Adrenal gland (tissue), 12 donors: ENCODE measurements around the gene DPP8. TPM values are rescaled to one million over a fixed set of nuclear protein-coding genes. Genes with fewer than 3 reads are reported as not detected.

Source experiments
- DNase-seq, 7 donors: peaks; one replicate each; pipeline ENCODE4 v3.0.0-alpha.2; 2019 to 2020
- H3K27ac ChIP-seq, 5 donors: fragments of 200-600 bp; sonication (generic) in 4 of 5; 1 replicate in 3 of 5; 2 replicates in 2 of 5; pipeline versions ENCODE4 v1.5.1 to v1.8.0; 2016 to 2020; ENCODE audit warnings: mild to moderate bottlenecking in 1 of 5
- H3K27me3 ChIP-seq: fragments of 200-600 bp; 2 replicates; pipeline ENCODE4 v1.8.0; 2021
- H3K36me3 ChIP-seq, 2 donors: fragments of 200-600 bp; replicated peaks in 1 of 2; 1 replicate in 1 of 2; 2 replicates in 1 of 2; pipeline versions ENCODE4 v1.5.1 to v1.8.0; 2018 to 2022
- H3K4me1 ChIP-seq, 2 donors: fragments of 200-600 bp; replicated peaks in 1 of 2; 1 replicate in 1 of 2; 2 replicates in 1 of 2; pipeline versions ENCODE4 v1.5.1 to v1.8.0; 2018 to 2021
- H3K4me3 ChIP-seq, 4 donors: fragments of 200-600 bp; sonication (generic) in 3 of 4; one replicate each; pipeline ENCODE4 v1.5.1; 2016 to 2018
- H3K9me3 ChIP-seq, 3 donors: fragments of 200-600 bp; sonication (generic) in 1 of 3; replicated peaks in 1 of 3; 1 replicate in 2 of 3; 2 replicates in 1 of 3; pipeline versions ENCODE4 v1.5.1 to v1.8.0; 2016 to 2021
- CTCF ChIP-seq, 6 experiments: fragments of 450-650 bp in 4 of 6; fragments of 200-600 bp in 2 of 6; sonication (generic) in 1 of 6; IDR thresholded peaks; 1 replicate in 5 of 6; 2 replicates in 1 of 6; pipeline versions ENCODE4 v1.5.1 to v1.8.0; 2016 to 2021; ENCODE audit warnings: antibody characterized with exemption in 6 of 6, mild to moderate bottlenecking in 2 of 6, moderate library complexity in 1 of 6
- POLR2A ChIP-seq, 2 donors: fragments of 450-650 bp; IDR thresholded peaks; one replicate each; pipeline ENCODE4 v1.6.1; 2017; ENCODE audit warnings: antibody characterized with exemption in 2 of 2, mild to moderate bottlenecking in 2 of 2, moderate library complexity in 1 of 2
- WGBS, 4 donors: extraction: QIAGEN DNeasy Blood & Tissue Kit in 2 of 4; methylation state at CpG; one replicate each; pipeline versions ENCODE4 v1.1.5 to v1.1.7; 2013 to 2017; 5-methylcytosine and 5-hydroxymethylcytosine counted together
- intact Hi-C, 2 donors: fragments of 100-400 bp; cut with DNase I; formaldehyde crosslinking; loops; one replicate each; pipeline versions ENCODE4 v1.14.1 to v1.15.0; 2022 to 2023
- polyA plus RNA-seq, 3 donors: library from polyadenylated mRNA; stranded (reverse); fragments of 200-250 nt in 2 of 3; fragments of 350-450 nt in 1 of 3; fragmentation: Illumina TruSeq in 1 of 3; extraction: RNeasy Lipid Tissue Mini Kit (QIAGEN cat#74804) in 1 of 3; gene quantifications; one replicate each; pipeline ENCODE4 v1.2.3, GENCODE V29; 2013 to 2014
- total RNA-seq, 9 donors: library from RNA; depleted of rRNA in 4 of 9; stranded (reverse); fragments of >200 nt in 4 of 9; fragments of 120-200 nt in 1 of 9; fragmentation: NEBNext Ultra II Directional in 1 of 9; extraction: Animal tissue kit (Norgen Biotek cat#: 25700) in 1 of 9; gene quantifications; one replicate each; pipeline versions ENCODE4 v1.1.0 to v1.2.4, GENCODE V29; 2013 to 2023
- donor health status: healthy with polysubstance abuse.
- donor health status: Bipolar disorder and iron deficiency.
- donor health status: DM: yes; HTN: yes; CAD: no.
- donor health status: DM: no; HTN: no; CAD: no.
- donor health status: DM: no; HTN: no; CAD: no.
- donor health status: DM: yes; HTN: yes; CAD: no.

The DPP8 gene
- total and polyA plus RNA-seq, 12 donors: 5.7 to 101 (median 40.4) TPM

GRCh38 chr15:65540314-65540713, 22.8 kb upstream of the DPP8 start:
- TF ChIP-seq POLR2A (IDR thresholded peaks at IDR 0.05) (no peak), CTCF (IDR thresholded peaks at IDR 0.05) (no peak)
- no peak overlapping the region for H3K4me3 ChIP-seq
- 90 to 93% (median 92%) methylated on average over 1 of the region's 1 CpG for WGBS, 4 donors
- no peak for DNase-seq
- H3K27ac ChIP-seq: no peak overlapping the region
- H3K4me1 ChIP-seq: no peaks in the 10 kb centered on the region
- H3K27me3 ChIP-seq: no peaks in the 10 kb centered on the region
- no peaks in the 10 kb centered on the region for H3K36me3 ChIP-seq
- H3K9me3 ChIP-seq: no peaks in the 10 kb centered on the region
- intact Hi-C loops: no loop called here

DNA sequence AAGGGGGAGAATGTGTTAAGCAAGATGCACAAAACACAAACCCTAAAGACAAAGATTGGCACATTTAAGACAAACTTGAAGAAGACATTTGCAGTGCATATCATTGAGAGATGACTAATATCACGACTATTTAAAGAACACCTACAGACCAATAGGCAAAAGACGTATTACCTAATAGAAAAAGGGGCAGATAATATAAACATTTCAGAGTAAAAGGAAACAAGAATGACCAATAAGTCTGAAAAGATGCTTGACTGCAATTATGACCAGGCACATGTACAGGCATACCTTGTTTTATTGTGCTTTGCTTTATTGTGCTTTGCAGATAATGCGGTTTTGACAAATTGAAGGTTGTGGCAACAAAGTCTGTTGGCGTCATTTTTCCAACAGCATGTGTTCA, 17.7 kb upstream of the DPP8 start:
- TF ChIP-seq CTCF (IDR thresholded peaks at IDR 0.05): no peak
- no peak for TF ChIP-seq POLR2A (IDR thresholded peaks at IDR 0.05)
- WGBS, 4 donors: 88 to 96% (median 91%) methylated on average over 4 of the region's 4 CpGs
- no peak overlapping the region for H3K4me3 ChIP-seq

DNA sequence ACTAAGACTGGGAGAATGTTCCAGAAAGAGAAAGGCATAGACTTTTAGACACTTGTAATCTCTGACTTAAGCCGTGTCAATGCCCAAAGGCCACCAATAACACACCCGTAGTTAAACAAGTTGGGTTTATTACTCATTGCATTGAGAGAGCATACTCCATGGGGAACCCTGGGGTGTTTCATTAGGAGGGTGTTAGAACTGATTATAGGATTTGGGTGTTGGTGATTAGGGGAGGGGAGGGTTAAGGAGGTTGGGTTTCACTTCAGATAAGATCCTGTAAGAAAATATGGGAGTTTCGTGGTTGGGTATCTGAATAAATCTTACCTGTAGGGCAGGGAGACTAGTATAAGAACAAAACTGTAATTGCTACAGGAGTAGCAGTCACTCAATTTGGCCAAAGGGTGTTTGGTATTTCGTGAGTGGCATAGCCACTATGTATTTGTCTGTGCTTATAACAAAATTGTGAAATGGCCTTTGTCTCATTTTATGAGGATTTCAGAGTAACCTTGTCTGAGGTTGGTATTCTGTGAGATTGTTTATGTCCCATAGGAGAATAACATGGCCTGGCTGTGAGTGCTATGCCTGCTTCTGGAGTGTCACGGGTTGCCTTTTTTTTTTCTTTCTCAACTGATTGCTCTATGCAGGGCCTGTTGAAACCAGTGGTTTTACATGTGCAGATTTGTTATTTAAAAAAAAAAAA, 15.7 kb upstream of the DPP8 start:
- intact Hi-C loops: no loop called here
- Histone ChIP-seq H3K27ac (peak overlapping the region in 4 of 5 donors; percentile 29 to 79 (median 43)), H3K4me3 (no peak overlapping the region), H3K36me3 (no peaks in the 10 kb centered on the region), H3K4me1 (peaks cover 23 to 27% of the 10 kb centered on the region in 2 donors), H3K9me3 (no peaks in the 10 kb centered on the region), H3K27me3 (no peaks in the 10 kb centered on the region)
- 47 to 58% (median 56%) methylated on average over 5 of the region's 5 CpGs for WGBS, 4 donors
- no peak for TF ChIP-seq POLR2A (IDR thresholded peaks at IDR 0.05)
- no peak for TF ChIP-seq CTCF (IDR thresholded peaks at IDR 0.05)
- DNase-seq: no peak

More for the DNA sequence above, 17.7 kb upstream of the DPP8 start:
- Histone ChIP-seq H3K4me1 (peaks cover 18 to 23% of the 10 kb centered on the region in 2 donors), H3K36me3 (no peaks in the 10 kb centered on the region), H3K27me3 (no peaks in the 10 kb centered on the region), H3K27ac (no peak overlapping the region), H3K9me3 (no peaks in the 10 kb centered on the region)
- intact Hi-C loops: no loop called here
- no peak for DNase-seq

DNA sequence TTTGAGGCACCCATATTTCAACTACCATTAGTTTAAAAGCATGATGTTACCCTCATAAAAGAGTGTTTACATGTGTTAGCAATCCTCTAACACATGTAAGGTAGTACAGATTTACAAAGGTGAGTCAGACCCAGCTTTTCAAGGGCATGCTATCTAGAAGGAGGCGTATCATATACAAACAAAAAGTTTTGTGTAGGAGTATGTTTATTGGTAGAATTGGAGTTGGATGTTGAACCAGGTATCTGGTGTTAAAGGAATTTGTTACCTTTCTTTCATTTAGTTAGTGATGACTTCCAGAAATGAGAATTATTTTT, 15.2 kb upstream of the DPP8 start:
- Histone ChIP-seq H3K36me3 (no peaks in the 10 kb centered on the region), H3K4me3 (no peak overlapping the region), H3K27ac (peak overlapping the region in 4 of 5 donors; percentile 29 to 79 (median 43)), H3K27me3 (no peaks in the 10 kb centered on the region), H3K4me1 (peaks cover 23 to 27% of the 10 kb centered on the region in 2 donors), H3K9me3 (no peaks in the 10 kb centered on the region)
- peak in 1 of 7 donors; percentile 15 for DNase-seq
- no peak for TF ChIP-seq POLR2A (IDR thresholded peaks at IDR 0.05)
- TF ChIP-seq CTCF (IDR thresholded peaks at IDR 0.05): no peak
- intact Hi-C loops: no loop called here
- WGBS, 4 donors: 38 to 60% (median 50%) methylated on average over 1 of the region's 1 CpG
